ENCODE measurements around the gene C9orf85.
"Not testable (repeated sequence)": the region's sequence is repeated elsewhere in the genome, so short reads cannot be mapped to it uniquely, and the experiment has no call there.

The C9orf85 gene

GRCh38 chr9:71941998-71942567 is 30.6 kb downstream of the C9orf85 start:
- DNase-seq (ENCODE audit: low read depth): no peak

GRCh38 chr9:71944754-71945375 is 33.4 kb downstream of the C9orf85 start:
- DNase-seq (ENCODE audit: low read depth): peak; percentile 4

GRCh38 chr9:71954652-71955051 is 43.2 kb downstream of the C9orf85 start:
- not testable (repeated sequence) for DNase-seq (ENCODE audit: low read depth)

GRCh38 chr9:71955300-71955915 is 44.0 kb downstream of the C9orf85 start:
- DNase-seq (ENCODE audit: low read depth): no peak

- DNase-seq (ENCODE audit: low read depth): no peak
Observed at GRCh38 chr9:71962328-71962727, 50.9 kb downstream of the C9orf85 start.

GRCh38 chr9:71963471-71963996 is 52.1 kb downstream of the C9orf85 start:
- DNase-seq (ENCODE audit: low read depth): not testable (repeated sequence)

GRCh38 chr9:71965403-71965802 is 54.0 kb downstream of the C9orf85 start:
- DNase-seq (ENCODE audit: low read depth): no peak

- no peak for DNase-seq (ENCODE audit: low read depth)
Observed at GRCh38 chr9:71966601-71967000, 55.2 kb downstream of the C9orf85 start.

GRCh38 chr9:71968541-71969090 is 57.2 kb downstream of the C9orf85 start:
- DNase-seq (ENCODE audit: low read depth): no peak

GRCh38 chr9:71975833-71976232 is 64.4 kb downstream of the C9orf85 start:
- peak; percentile 28 for DNase-seq (ENCODE audit: low read depth)

GRCh38 chr9:71977003-71977402 is 65.6 kb downstream of the C9orf85 start:
- no peak for DNase-seq (ENCODE audit: low read depth)

GRCh38 chr9:71980266-71981190 is 69.1 kb downstream of the C9orf85 start:
- DNase-seq (ENCODE audit: low read depth): no peak

GRCh38 chr9:71981944-71982343 is 70.5 kb downstream of the C9orf85 start:
- DNase-seq (ENCODE audit: low read depth): no peak

- peak; percentile 51 for DNase-seq (ENCODE audit: low read depth)
Observed at GRCh38 chr9:71984403-71984802, 73.0 kb downstream of the C9orf85 start.

GRCh38 chr9:71984831-71985281 is 73.4 kb downstream of the C9orf85 start:
- no peak for DNase-seq (ENCODE audit: low read depth)

- no peak for DNase-seq (ENCODE audit: low read depth)
Observed at GRCh38 chr9:71985297-71985911, 74.0 kb downstream of the C9orf85 start.

GRCh38 chr9:71986900-71987299 is 75.5 kb downstream of the C9orf85 start:
- DNase-seq (ENCODE audit: low read depth): no peak

- DNase-seq (ENCODE audit: low read depth): no peak
Observed at GRCh38 chr9:71987471-71988371, 76.3 kb downstream of the C9orf85 start.

GRCh38 chr9:71990466-71990865 is 79.0 kb downstream of the C9orf85 start:
- DNase-seq (ENCODE audit: low read depth): peak; percentile 54

- no peak for DNase-seq (ENCODE audit: low read depth)
Observed at GRCh38 chr9:72005451-72005850, 94.0 kb downstream of the C9orf85 start.

Data from ELR (cell line).